OCI-M1 (cell line): ENCODE results near the gene TBC1D19.
A peak's percentile ranks its signal among the peaks of the same experiment; 100 is the strongest.

ENCODE experiments used
- DNase-seq: peaks from one replicate; lab custom pipeline; 2025; lab: John Stamatoyannopoulos, UW

The TBC1D19 gene

DNA sequence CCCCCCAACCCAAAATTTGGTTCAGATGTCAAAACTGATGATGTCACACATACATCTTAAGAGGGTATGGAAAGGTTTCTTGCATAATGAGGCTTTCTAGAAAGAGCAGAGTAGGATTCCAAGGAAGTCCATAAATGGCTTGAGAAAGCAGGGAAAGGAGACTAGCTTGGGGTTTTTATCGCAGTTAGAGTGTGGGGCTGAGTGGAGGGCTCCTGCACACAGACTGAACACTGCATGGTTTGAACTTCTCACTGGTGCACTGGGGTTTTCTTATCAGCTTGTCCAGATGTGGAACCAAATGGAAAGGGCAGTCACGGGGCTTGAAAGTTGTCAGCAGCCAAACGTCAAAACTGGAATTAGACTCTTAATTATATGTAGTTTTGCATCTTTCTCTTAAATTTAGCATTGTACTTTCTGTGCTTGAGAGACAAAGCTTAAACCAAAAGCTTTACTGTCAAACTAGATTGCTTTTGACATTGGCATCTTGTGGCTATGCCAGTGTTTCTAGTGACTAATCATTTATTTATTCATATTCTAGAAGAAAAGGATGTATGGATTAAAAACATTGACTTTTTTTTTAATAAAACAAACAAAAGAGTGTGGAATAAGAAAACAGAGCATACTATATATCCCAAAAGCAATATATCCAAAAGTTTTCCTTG lies 198.4 kb downstream of the TBC1D19 start:
- DNase-seq: peak; percentile 98

DNA sequence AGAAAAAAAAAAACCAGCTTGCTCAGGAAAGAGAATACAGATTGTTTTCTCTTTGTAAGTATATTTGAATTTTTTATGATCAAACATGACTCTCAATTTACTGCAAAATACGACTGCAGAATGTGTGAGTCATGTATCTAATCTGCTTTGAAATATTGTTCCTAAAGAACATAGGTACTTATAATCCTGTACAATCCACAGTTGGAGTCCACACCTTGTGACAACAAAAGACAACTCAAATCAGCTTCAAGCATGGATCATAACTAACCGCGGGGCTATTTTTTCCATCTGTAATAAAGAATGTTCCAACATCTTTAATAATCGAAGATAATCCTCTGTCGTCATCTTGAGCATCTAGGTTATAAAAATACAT lies 198.9 kb downstream of the TBC1D19 start:
- DNase-seq: peak; percentile 63

DNA sequence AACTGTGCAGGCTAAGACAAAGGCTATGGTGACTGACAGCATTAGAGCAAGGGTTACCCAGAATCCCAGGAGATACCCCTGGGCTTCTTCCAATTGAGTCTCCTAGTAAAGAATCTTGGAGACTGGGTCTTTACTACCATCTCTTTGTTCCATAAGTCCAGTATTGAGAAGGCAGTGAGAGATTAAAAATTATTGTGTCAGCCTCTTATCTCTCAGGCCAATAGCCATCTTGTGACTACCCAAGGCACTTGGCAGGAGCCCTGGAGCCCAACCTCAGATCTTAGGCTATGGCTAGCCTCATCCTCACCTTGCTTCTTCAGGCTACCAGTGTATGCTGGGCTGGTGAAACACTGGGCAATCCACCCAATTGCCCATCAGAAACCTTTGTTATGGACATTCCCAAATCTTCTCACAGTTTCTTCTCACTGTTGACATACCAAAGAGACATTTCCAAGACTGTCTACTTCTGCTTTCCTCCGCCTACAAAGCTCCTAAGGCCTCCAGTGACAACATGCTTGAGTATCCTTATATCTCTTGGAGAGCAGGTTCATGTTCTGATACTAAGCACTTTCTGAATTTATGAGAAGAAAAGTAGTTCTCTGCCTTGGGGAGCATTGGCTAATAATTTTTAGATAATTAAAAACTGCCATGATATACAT lies 200.5 kb downstream of the TBC1D19 start:
- DNase-seq: peak; percentile 75

DNA sequence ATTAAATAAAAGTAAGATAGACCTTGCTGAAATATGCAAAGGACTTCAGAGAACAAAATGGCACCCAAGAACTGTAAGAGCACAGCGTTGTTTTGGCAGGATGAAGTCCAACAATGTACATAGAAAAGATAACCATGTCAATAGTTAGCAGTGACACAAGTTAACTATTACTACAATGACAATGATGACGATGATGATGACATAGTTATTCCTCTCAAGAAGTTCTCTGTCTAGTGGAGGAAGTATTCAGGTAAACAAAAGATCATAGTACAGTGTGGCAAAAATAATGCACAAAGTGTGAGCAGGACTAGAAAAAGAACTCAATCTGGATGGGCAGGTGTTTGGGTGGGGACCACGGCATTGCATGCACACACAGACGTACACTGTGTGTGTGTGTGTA lies 201.4 kb downstream of the TBC1D19 start:
- DNase-seq: no peak

DNA sequence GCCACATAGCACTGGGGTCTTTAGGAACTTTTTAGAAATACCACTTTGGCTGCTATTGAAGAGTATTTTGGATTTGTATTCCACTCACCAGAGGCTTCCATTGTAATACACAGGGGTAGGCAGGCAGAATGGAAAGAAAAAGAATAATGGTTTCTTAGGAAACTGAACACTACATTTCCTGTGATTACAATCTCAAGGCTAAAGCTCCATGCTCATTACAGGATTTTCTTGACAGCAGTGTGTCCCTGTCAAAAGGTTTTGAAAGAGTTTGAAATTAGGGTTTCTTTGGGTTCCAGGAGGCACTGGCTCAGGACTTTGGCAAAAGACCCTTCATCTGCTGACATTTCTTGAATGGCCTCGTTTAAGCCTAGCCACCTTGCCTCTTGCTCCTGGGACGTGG lies 201.9 kb downstream of the TBC1D19 start:
- DNase-seq: peak; percentile 30

DNA sequence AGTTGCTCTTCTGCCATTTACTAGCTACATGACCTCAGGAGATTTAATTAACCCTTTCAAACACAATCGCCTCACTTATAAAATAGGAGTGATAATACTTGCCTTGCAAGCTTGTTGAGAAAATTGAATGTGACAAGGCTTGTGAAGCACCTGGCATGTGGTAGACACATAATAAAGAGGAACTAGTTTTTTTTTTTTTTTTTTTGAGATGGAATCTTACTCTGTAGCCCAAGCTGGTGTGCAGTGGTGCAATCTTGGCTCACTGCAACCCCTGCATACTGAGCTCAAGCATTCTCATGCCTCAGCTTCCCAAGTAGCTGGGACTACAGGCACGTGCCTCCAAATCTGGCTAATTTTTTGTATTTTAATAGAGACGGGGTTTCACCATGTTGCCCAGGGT lies 203.0 kb downstream of the TBC1D19 start:
- peak; percentile 82 for DNase-seq

DNA sequence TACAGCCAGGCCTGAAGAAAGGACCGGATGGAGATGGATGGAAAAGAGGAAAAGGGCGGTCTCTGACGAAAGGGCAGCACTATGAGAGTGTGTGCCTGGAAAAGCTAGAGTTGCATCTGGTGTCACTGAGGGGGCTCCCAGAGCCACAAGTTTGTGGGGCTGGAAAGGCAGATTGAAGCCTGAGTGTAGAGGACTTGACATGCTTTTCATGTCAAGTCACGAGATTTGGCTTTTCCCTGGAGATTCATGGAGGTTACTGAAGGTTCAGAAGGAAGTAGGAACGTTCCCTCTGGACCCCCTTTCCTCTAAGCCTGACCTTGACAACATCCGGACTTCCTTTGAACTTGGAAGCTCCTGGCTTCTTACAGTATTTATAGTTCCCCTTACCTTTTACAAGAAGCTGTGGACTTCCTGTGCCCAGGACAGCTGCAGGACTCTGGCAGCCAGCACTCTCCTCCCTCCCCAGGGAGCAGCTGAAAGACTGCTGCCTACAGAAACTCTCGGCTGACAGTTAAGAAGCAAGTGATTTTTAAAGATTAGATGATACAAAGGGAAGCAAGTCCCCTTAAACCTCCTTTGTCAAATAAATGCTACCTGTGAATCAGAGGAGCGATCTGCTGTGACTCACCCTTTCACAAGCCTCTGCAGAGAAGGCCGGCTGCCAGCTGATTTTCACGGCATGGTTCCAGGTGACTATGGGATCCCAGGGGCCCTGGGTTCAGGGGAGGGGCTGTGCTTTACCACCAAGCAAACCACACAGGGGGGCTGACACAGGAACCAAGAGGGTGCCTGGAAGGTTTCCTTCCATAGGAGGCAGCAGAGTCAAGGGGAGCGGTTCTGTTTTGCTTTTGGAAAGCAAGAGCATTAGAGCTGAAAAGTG lies 203.8 kb downstream of the TBC1D19 start:
- DNase-seq: peak; percentile 64

DNA sequence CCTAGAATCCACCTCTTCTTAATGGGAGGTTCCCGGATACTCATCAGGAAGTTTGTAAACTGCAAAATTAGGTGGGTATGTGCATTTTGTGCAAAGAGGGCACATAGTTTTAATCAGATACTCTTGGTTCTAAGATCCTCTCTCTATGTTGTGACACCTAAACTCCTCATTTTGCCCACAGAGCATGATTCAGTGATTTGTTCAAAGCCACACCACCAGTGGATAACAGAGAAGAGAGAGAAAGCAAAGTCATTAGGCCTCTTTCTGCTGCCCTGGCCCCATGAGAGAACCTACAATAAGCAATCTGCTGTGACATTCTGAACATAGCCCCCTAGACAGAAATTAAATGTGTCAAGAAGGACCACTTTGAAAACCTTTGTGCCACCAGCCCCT lies 204.5 kb downstream of the TBC1D19 start:
- peak; percentile 64 for DNase-seq

DNA sequence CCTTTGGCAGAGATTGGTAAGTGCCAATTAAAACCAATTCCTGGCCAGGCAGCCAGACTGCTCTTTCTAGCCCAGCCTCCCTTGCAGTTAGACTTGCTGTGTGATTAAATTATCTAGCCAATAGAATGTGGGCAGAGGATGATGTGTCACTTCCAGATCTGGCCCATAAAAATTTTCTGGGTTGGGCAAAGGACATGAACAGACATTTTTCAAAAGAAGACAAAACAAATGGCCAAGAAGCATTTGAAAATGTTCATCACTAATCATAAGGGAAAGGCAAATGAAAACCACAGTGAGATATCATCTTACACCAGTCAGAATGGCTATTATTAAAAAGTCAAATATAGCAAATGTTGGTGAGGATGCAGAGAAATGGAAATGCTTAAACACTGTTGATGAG lies 205.3 kb downstream of the TBC1D19 start:
- no peak for DNase-seq

DNA sequence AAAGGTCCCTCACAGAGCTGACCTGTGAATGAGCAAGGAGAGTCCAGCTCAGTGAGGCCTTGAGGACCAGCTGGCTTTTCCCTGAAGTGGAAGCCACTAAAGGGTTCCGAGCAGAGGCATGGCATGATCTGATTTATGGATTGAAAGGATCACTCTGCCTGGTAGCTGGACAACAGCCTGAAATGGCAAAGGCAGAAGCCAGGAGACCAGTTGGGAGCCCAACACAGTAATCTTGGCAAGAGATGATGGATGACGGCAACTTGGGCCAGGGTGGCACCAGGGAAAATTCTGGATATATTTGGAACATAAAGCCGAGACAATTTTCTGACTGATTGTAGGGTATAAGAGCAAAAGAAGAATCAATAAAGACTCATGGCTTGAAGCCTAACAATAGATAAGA lies 207.5 kb downstream of the TBC1D19 start:
- DNase-seq: no peak

DNA sequence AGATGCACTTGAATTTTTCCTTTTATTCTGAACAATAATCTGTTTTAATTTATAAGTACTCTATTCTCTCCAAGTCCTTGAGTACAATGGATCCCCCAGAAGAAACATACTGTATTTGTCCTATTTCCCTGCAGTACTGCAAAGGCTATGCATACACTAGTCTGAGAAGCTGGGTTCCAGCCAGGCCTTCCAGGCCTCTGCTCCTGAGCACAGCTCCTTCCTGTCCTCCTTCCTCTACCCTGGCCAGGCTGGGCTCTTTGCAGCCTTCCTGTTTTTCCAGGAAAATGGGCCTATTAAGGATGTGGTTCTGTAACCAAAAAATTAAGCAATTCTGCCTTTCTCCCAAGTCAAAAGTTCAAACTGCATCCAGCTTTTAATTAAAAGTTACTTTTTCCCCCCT lies 208.8 kb downstream of the TBC1D19 start:
- no peak for DNase-seq

DNA sequence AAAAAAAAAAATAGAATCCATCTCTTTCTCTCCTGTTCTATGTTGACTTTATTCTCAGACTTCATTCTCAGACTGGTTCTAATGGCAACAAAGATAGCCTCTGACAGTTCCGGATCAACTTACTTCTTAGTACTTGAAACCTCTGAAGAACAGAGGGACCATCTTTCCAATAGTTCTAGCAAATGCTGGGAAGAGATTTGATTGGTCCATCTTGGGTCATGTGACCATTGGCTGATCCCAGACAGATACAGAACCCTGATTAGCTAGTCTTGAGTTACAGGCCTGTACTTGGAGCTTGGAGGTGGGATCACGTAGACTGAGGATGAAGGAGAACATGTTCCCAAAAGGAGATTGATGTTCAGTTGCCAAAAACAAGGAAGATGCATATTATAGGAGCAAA lies 209.9 kb downstream of the TBC1D19 start:
- peak; percentile 13 for DNase-seq

DNA sequence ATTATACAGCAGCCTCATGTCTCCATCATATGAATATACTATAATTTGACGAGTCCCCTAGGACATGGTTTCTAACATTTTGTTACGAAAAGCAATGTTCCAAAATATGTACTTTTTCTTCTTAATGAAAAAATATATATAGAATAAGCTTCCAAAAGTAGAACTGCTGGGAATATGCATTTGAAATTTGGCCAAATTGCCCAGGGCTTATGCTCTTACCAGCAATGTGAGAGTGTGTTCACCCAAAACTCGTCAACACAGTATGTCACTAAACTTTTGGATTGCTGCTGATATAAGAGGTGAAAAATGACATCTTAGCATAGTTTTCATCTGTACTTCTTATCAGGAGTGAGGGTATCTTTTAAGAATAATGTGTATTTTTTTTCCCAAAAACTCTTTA lies 212.2 kb downstream of the TBC1D19 start:
- no peak for DNase-seq

DNA sequence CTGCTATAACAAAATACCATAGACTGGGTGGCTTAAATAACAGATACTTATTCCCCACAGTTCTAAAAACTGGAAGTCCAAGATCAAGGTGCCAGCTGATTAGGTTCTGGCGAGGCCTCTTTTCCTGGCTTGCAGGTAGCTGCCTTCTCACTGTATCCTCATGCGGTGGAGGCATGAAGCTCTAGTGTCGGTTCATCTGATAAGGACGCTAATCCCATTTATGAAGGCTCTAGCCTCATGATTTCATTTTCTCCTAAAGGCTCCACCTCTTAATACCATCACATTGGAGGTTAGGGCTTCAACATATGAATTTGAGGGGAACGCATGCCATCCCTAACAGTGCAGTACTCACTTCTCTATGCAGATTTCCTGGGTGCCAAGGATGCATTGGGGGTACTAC lies 218.9 kb downstream of the TBC1D19 start:
- peak; percentile 78 for DNase-seq

DNA sequence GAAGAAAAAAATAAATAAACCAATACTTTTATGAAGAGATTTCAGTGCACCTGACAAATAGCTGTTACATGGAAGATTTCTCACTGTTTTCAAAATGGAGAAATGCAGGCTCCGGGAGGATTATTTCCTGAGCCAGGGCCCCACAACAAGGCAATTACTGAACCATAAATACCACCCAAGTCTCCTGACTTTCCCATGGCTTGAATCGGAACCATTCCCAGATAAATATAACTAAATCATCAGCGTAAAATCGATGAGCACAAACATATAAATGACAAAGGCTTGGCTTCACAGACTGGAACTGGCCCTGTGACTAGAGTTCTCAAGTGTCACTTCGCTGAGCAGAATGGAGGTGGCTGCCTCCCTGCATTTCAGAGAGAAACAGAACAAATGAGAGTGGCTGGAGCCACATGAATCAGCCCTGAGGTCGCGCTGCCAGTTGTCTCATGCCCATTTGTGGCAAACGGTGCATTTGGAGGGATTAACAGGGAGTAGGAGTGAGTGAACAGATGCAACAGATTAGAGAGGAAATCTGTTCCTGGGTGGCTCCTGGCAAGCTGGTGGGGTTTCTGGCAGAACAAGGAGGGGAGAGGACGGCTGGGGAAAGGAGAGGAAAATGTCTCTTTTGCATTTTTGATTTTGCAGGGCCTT lies 219.5 kb downstream of the TBC1D19 start:
- no peak for DNase-seq

DNA sequence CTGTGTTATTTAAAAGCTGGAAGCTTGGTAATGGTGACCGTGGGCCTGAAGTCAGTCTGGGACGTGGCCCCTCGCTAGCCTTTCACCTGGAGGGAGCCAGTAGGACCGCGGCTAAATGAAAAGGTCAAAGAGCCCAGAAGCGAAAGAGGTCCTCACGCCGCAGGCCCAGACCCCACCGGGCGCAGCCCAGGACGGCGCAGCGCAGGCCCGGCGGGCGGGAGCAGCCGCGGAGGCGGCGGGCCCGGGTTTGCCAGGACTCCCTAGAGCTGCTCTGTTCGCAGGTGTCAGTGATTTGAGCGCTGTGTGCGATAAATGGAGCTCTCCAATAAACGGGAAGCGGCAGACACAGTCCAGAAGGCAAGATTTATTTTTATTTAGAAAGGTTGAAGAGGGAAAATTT lies 220.6 kb downstream of the TBC1D19 start:
- no peak for DNase-seq

DNA sequence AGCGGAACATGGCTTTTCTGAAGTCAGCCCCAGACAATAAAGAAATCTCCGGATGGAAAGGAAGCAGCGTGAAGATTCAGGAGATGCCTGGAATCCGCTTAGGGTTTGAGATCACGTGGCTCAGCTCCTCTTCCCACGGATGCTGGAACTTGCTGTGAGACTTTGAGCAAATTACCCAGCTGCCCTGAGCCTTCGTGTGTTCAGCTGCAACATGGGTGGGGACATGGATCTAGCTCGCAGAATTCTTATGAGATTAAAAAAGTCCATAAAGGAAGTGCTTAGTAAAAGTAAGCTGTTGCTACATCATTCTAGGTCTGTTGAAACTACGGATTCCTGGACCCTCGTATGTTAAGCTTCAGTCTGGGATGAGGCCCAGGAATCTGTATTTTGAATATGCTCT lies 221.0 kb downstream of the TBC1D19 start:
- no peak for DNase-seq
